T-helper 2 cell (primary cell): ENCODE data around the gene P2RX7.

Experiments
- DNase-seq, 5 experiments: peaks; one replicate each; pipeline versions ENCODE4 v3.0.0 to v3.0.0-alpha.2; 2012 to 2022

The P2RX7 gene

DNA sequence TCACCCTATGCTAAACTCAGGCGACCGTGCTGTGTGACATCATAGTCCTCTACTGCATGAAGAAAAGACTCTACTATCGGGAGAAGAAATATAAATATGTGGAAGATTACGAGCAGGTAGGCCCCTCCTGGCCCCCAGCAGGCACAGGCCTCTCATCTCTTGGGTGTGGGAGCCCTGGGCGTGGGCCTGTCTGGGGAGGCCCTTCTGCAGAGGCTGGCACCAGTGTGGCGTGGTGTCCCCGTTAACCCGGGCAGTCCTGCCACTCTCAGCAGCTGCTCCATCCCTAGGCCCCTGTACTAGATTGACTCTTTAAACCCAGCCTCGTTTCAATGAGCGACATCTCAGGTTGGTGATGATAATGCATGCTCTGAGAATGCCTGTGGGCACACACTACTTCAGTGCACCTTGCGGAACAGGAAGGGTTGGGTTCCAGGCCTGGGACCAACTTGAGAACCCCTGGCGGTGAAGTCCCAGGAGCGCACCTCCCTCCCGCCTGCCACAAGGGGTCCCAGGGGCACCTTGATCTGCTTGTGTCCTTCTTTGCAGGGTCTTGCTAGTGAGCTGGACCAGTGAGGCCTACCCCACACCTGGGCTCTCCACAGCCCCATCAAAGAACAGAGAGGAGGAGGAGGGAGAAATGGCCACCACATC, 100.4 kb downstream of the P2RX7 start:
- no peak for DNase-seq

DNA sequence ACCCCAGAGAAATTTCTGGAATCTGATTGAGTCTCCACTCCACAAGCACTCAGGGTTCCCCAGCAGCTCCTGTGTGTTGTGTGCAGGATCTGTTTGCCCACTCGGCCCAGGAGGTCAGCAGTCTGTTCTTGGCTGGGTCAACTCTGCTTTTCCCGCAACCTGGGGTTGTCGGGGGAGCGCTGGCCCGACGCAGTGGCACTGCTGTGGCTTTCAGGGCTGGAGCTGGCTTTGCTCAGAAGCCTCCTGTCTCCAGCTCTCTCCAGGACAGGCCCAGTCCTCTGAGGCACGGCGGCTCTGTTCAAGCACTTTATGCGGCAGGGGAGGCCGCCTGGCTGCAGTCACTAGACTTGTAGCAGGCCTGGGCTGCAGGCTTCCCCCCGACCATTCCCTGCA, 100.9 kb downstream of the P2RX7 start:
- no peak for DNase-seq

DNA sequence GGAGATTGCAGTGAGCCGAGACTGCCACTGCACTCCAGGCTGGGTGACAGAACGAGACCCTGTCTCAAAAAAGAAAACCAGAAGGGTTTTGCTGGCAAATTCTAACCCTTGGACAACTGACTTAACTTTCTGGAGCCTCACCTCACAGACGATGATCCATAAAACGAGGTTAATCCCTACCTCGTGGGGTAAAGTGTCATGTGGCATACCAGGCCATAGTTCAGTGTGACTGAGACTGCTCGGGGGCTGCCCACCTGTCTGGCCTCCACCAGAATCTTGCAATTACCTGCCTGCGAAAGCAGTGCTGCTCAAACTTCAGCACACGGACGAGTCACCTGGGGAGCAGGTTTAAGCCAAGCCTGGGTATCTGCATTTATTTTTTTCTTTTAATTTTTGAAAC, 104.1 kb downstream of the P2RX7 start:
- DNase-seq: no peak

DNA sequence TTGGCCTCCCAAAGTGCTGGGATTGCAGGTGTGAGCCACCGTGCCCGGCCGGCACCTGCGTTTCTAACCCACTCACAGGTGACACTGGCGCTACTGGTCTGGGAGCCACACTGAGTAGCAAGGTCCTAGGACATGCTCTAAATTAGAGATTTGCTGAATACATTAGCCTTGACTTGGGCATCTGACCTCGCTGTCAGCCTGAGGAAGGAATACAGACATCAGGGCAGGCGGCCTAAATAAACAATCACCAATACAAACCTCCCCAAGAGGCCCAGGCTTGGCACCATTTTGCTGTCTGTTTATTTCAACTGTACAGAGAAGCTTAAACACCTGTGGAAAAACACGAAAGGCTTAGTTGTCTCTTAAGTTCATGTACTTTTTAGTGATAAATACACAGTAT, 104.7 kb downstream of the P2RX7 start:
- no peak for DNase-seq
